Measurements from ENCODE around the gene GALNT3. TPM values are rescaled to one million over a fixed set of nuclear protein-coding genes. Genes with fewer than 3 reads are reported as not detected.

GALNT3 gene
- total and polyA plus RNA-seq, 2 of the 13 experiments (the other 11 are each of a cell fraction or from before 2014, with no cell fraction given): 0.29 to 0.30 TPM

DNA sequence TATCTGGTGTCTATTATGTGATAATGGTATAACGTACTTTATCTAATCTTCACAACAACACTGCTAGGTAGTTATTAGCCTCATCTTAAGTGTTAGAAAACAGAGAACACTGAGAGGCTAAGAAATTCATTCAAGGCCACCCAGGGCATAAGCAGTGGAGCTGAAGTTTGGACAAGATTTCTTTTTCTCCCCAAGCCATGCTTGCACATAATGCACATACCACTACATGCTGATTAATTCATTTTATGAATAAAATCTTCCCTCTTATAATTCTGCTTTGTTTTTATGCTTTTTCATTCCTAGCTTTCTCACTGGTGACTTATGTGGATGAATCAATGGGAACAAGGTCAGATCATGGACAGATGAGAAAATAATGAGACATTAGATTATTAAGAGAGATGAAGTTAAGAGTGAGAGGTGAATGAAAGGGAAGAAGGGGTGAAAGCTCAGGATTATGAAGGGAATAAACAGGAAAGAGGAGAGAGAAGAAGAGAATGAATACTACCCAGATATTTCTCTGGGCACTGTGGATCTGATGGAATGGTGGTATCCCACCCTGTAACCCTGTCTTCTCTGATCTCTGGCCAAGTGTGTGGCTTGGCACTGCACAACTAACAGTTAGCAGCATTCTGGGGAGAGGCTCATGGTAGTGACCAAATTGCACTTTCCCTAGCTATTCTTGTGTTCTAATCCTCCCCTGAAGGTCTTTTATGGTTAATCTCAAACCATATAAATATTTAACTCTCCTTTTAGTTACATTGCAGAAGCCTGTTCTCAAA, 17.7 kb upstream of the GALNT3 start:
- Histone ChIP-seq H3K36me3 (replicated peaks in 1 of 2; ENCODE audit: control insufficient read depth in 1 of 2, insufficient read depth in 2 of 2, low read length in 2 of 2) (no peaks in the 10 kb centered on the region), H2AFZ (ENCODE audit: low read length) (no peak overlapping the region), H3K27ac (ENCODE audit: extremely low read length, insufficient read depth, low read length) (no peak overlapping the region), H4K20me1 (ENCODE audit: insufficient read depth, low read length) (no peaks in the 10 kb centered on the region), H3K79me2 (ENCODE audit: insufficient read depth, low read length) (no peaks in the 10 kb centered on the region), H3K9ac (ENCODE audit: insufficient read depth, low read depth, low read length) (no peak overlapping the region), H3K4me3 (replicated peaks in 1 of 3; ENCODE audit: insufficient read depth in 1 of 3, low read depth in 2 of 3, low read length in 3 of 3) (no peak overlapping the region), H3K4me1 (ENCODE audit: insufficient read depth, low read length) (no peaks in the 10 kb centered on the region), H3K27me3 (ENCODE audit: control insufficient read depth in 1 of 2, insufficient read depth in 2 of 2, low read length in 2 of 2) (no peaks in the 10 kb centered on the region), H3K4me2 (ENCODE audit: low read depth, low read length) (no peak overlapping the region), H3K9me3 (ENCODE audit: low read length) (no peaks in the 10 kb centered on the region)
- no peak for ATAC-seq
- CTCF ChIA-PET (ENCODE audit: low intra/inter-chr PET ratio, low total read pairs): no interaction called here
- no peak for DNase-seq (ENCODE audit: low spot score)
- POLR2A ChIA-PET: no interaction called here
- BruUV-seq (replicated peaks): no TSS peak
- FAIRE-seq: no peak
- intact Hi-C loops (cut with micrococcal nuclease; ENCODE audit: unreplicated experiment): no loop called here
- TF ChIP-seq RBAK (CRISPR knock-in tag; IDR thresholded peaks at IDR 0.05) (no peak), ZNF282 (IDR thresholded peaks at IDR 0.05; ENCODE audit: partially characterized antibody) (no peak), ZNF326 (CRISPR knock-in tag; IDR thresholded peaks at IDR 0.05; ENCODE audit: borderline replicate concordance) (no peak), HDAC6 (IDR thresholded peaks at IDR 0.05; ENCODE audit: low read depth, low read length) (no peak), CEBPB (IDR thresholded peaks at IDR 0.05; ENCODE audit: borderline replicate concordance, low read depth, low read length) (no peak), ELF4 (CRISPR knock-in tag; IDR thresholded peaks at IDR 0.05; ENCODE audit: borderline replicate concordance) (no peak), MATR3 (CRISPR knock-in tag; IDR thresholded peaks at IDR 0.05) (no peak), MED1 (CRISPR knock-in tag; IDR thresholded peaks at IDR 0.05) (no peak)
- TF ChIP-seq, protein P1, sequence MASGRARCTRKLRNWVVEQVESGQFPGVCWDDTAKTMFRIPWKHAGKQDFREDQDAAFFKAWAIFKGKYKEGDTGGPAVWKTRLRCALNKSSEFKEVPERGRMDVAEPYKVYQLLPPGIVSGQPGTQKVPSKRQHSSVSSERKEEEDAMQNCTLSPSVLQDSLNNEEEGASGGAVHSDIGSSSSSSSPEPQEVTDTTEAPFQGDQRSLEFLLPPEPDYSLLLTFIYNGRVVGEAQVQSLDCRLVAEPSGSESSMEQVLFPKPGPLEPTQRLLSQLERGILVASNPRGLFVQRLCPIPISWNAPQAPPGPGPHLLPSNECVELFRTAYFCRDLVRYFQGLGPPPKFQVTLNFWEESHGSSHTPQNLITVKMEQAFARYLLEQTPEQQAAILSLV (CRISPR knock-in tag; IDR thresholded peaks at IDR 0.05; ENCODE audit: borderline replicate concordance): no peak
- TF ChIP-seq, protein P2, sequence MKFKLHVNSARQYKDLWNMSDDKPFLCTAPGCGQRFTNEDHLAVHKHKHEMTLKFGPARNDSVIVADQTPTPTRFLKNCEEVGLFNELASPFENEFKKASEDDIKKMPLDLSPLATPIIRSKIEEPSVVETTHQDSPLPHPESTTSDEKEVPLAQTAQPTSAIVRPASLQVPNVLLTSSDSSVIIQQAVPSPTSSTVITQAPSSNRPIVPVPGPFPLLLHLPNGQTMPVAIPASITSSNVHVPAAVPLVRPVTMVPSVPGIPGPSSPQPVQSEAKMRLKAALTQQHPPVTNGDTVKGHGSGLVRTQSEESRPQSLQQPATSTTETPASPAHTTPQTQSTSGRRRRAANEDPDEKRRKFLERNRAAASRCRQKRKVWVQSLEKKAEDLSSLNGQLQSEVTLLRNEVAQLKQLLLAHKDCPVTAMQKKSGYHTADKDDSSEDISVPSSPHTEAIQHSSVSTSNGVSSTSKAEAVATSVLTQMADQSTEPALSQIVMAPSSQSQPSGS (CRISPR knock-in tag; IDR thresholded peaks at IDR 0.05): no peak
- WGBS (ENCODE audit: low lambda C conversion rate): 5% methylated on average over 1 of the region's 1 CpG
- in situ Hi-C loops (cut with HindIII; ENCODE audit: extremely low pct_ligation_motif_present, low pct_unique_long_range_greater_than_20kb): no loop called here

Measured in HepG2 (cell line).